ENCODE data around the gene JAKMIP3.

- TF ChIP-seq CTCF (IDR thresholded peaks at IDR 0.05) (peak in 1 of 3 donors; percentile 12), POLR2A (IDR thresholded peaks at IDR 0.05) (no peak)
Measured at GRCh38 chr10:132036887-132037675, 28.7 kb upstream of the JAKMIP3 start.

Measured in breast epithelium (tissue), 3 donors.